Tibial nerve (tissue), 4 donors: ENCODE results near the gene DCLRE1C.
"Not testable (repeated sequence)": the region's sequence is repeated elsewhere in the genome, so short reads cannot be mapped to it uniquely, and the experiment has no call there.

Source experiments
- CTCF ChIP-seq, 5 experiments: fragments of 200-600 bp in 3 of 5; fragments of 450-650 bp in 2 of 5; sonication (generic) in 3 of 5; IDR thresholded peaks; one replicate each; pipeline ENCODE4 v1.5.1; 2016 to 2019; ENCODE audit warnings: antibody characterized with exemption in 5 of 5, mild to moderate bottlenecking in 3 of 5, moderate library complexity in 2 of 5
- EP300 ChIP-seq, 2 donors: sonication (generic); formaldehyde crosslinking; IDR thresholded peaks; one replicate each; pipeline ENCODE4 v1.6.1; 2017; ENCODE audit warnings: antibody characterized with exemption in 2 of 2, mild to moderate bottlenecking in 1 of 2
- POLR2A ChIP-seq, 2 donors: fragments of 450-650 bp; IDR thresholded peaks; one replicate each; pipeline ENCODE4 v1.6.1; 2017; ENCODE audit warnings: antibody characterized with exemption in 2 of 2, mild to moderate bottlenecking in 2 of 2, moderate library complexity in 2 of 2

DNA sequence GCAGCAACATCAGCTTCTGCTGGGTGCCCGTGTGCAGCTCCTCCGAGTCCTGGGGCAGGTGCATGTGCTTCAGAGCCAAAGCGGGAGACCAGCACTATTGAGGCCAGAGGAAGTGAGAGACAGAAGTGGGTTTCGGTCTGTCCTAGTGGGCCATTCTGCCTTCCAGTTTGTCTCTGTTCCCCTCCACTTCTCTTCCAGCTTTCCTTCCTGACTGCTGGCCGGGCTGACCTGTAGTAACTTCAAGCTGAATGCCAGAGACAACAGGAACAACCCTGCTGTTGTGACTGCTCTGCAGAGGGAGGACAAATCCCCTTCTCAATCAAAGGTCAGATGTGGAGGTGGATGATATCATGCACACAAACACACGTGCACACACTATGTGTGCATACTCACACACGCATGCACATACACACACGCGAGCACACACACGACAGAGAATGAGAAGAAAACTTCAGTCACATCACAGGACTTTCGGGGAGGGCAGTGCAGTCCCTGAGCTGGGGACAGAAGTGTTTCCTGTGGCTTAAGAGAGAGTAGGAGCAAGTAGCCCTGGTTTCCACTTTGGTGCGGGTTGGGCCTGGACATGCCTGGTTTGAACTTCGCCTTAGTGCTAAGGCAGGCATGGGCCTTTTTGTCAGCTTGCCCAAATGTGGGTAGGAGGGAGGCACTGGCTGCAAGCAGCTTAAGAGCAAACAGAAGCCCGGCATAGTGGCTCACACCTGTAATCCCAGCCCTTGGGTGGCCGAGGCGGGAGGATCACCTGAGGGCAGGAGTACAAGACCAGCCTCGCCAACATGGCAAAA lies 11.5 kb downstream of the DCLRE1C start:
- TF ChIP-seq POLR2A, CTCF, EP300 (IDR thresholded peaks at IDR 0.05): not testable (repeated sequence)
